Activated naive CD8-positive, alpha-beta T cell (primary cell): Measurements from ENCODE around the gene TNIP1.

Source experiments
- H3K27ac Mint-ChIP-seq: one replicate; pipeline ENCODE4 v1.8.0; 2021; ENCODE audit warnings: mixed read lengths
- H3K27me3 Mint-ChIP-seq: one replicate; pipeline ENCODE4 v1.8.0; 2021; ENCODE audit warnings: mixed read lengths
- H3K36me3 Mint-ChIP-seq: one replicate; pipeline ENCODE4 v1.8.0; 2021; ENCODE audit warnings: mixed read lengths
- H3K4me1 Mint-ChIP-seq: one replicate; pipeline ENCODE4 v1.8.0; 2021; ENCODE audit warnings: low read depth, mixed read lengths
- H3K4me3 Mint-ChIP-seq: one replicate; pipeline ENCODE4 v1.8.0; 2021; ENCODE audit warnings: mild to moderate bottlenecking, mixed read lengths
- H3K9me3 Mint-ChIP-seq: one replicate; pipeline ENCODE4 v1.8.0; 2021; ENCODE audit warnings: low read depth, mixed read lengths

Gene TNIP1

DNA sequence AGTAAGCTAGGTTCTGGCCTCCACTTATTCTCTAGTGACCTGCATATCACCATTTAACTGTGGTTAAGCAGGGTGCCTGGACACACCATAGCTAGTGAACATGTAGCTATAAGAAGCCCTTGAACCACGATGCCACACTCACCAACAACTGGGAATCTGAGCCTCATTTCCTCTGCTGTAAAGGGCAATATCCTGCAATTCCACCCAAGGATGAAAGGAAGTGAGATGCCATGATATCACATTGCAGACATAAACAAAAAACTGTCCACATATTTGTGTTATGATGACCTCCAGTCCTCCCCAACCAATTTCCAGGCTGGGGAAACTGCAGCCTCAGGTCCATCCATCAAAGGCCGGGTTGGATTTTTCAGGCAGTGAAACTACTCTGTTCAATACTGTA, 10.4 kb downstream of the TNIP1 start:
- Mint-ChIP-seq H3K27me3 (no peaks in the 10 kb centered on the region), H3K4me3 (no peak overlapping the region), H3K27ac (no peak overlapping the region), H3K4me1 (peaks cover 85% of the 10 kb centered on the region), H3K36me3 (peaks cover 2% of the 10 kb centered on the region), H3K9me3 (no peaks in the 10 kb centered on the region)

DNA sequence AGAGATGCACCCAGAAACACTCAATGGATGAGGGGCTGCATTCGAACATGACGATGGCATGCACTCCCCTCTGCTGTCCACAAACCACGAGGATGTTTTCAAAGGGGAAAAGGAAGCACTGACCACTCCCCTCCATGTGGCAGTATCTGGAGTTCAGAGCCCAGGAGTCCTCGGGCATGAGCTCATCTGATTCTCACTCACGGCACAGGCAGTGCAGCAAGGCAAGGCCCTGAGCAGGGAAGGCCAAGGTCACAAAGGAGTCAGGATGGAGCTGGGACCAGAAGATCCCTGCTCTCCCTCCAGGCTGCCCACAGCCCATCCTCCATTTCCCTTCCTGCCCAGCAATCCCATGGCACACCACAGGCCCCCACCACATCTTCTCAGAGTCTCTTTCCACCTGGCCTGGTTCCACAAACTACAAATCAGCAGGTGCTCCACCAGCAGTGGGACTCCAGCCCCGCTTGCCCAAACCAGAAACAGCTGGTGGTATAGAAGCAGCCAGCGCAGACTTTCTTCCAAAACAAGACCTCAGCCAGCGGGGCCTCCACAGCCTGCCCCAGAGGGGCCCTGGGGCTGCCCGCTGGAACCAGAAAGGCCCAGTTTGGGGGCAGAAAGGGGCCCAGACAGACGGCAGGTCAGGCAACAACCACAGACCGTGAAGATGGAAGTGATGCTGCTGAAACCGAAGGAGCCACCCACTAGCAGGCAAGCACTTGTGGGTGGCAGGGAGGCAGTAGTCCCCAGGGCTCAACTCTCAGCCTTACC, 12.2 kb downstream of the TNIP1 start:
- no peaks in the 10 kb centered on the region for H3K9me3 Mint-ChIP-seq
- peaks cover 2% of the 10 kb centered on the region for H3K36me3 Mint-ChIP-seq
- H3K27me3 Mint-ChIP-seq = no peaks in the 10 kb centered on the region
- peak overlapping the region; percentile 92 for H3K27ac Mint-ChIP-seq
- peak overlapping the region; percentile 70 for H3K4me3 Mint-ChIP-seq
- H3K4me1 Mint-ChIP-seq = peaks cover 84% of the 10 kb centered on the region

DNA sequence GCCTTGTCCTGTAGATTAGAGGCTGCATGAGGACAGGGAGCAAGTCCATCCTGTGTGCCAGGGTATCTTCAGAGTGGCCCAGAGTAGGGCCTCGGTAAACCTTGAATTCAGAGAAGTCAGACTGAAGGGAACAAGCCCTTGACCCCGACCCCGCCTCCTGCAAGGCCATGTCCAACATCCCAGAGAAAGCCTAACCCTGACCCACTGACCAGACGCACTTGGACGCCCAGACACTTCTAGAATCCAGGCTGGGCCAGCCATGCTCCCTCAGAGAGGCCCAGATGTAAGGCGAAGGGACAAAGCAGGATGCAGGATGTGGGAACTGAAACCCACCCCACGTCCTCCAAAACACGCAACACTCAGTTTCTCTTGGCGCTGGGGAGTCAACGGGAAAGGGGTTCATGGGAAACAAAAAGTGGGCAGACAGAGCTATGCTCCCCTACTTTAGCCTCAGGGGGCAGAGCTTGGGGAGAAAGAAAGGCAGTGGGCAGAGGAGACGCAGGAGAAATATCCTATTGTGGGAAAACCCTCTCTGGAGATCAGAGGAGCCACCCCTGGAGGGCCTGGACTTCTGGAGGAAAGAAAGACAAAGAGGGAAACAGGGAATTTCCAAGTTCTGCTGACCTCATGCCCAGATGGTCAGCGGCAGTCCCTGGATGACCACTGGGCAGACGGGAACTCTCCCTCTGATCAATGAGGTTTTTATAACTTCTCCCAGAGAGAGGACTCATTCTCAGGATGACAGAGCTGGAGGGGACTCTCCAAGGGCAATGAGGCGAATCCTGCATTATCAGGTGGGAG, 13.0 kb downstream of the TNIP1 start:
- H3K4me1 Mint-ChIP-seq = peaks cover 91% of the 10 kb centered on the region
- H3K36me3 Mint-ChIP-seq = peaks cover 2% of the 10 kb centered on the region
- peak overlapping the region; percentile 92 for H3K27ac Mint-ChIP-seq
- no peaks in the 10 kb centered on the region for H3K9me3 Mint-ChIP-seq
- peak overlapping the region; percentile 38 for H3K4me3 Mint-ChIP-seq
- H3K27me3 Mint-ChIP-seq = no peaks in the 10 kb centered on the region

DNA sequence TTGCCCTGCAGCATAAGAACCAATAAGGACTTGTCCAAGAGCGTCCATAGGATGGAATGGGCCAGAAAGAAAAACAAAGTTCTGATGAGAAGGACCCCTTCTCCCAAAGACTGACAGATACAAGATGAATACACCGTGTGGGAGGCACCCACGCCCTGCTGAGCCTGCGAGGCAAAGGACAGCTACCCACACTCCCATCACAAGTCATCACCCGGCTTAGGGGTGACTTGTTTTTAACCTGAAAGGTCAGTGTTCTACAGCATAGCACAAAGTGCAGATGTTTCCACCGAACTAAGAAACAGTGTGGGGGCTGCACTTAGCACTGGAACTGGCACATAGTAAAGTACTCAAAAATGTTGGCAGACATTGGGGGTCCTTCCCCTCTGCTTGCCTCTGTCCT, 13.9 kb downstream of the TNIP1 start:
- H3K27ac Mint-ChIP-seq = peak overlapping the region; percentile 92
- peaks cover 83% of the 10 kb centered on the region for H3K4me1 Mint-ChIP-seq
- peak overlapping the region; percentile 38 for H3K4me3 Mint-ChIP-seq

DNA sequence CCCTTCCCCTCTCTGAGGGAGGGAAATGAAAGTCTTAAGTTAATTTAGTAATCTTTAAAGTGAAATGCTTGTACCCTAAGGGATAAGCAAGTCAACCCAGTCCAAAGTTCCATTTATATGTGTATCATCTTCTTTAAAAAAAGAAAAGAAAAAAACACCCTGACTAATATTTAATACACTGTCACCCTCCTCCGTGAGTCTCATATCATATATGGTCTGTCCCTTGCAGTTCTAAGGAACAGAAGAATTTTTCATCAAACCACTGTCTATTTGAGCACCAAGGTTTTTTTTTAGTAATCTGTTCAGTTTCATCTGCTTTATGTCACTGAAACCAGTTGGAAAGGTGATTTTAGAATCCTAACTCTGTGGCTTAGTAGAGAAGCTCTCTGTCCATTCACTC, 15.2 kb downstream of the TNIP1 start:
- Mint-ChIP-seq H3K27ac (peak overlapping the region; percentile 92), H3K9me3 (no peaks in the 10 kb centered on the region), H3K27me3 (no peaks in the 10 kb centered on the region), H3K36me3 (peaks cover 5% of the 10 kb centered on the region), H3K4me1 (peaks cover 81% of the 10 kb centered on the region), H3K4me3 (peak overlapping the region; percentile 5)

More for the DNA sequence above, 13.9 kb downstream of the TNIP1 start:
- no peaks in the 10 kb centered on the region for H3K9me3 Mint-ChIP-seq
- peaks cover 2% of the 10 kb centered on the region for H3K36me3 Mint-ChIP-seq
- H3K27me3 Mint-ChIP-seq = no peaks in the 10 kb centered on the region

DNA sequence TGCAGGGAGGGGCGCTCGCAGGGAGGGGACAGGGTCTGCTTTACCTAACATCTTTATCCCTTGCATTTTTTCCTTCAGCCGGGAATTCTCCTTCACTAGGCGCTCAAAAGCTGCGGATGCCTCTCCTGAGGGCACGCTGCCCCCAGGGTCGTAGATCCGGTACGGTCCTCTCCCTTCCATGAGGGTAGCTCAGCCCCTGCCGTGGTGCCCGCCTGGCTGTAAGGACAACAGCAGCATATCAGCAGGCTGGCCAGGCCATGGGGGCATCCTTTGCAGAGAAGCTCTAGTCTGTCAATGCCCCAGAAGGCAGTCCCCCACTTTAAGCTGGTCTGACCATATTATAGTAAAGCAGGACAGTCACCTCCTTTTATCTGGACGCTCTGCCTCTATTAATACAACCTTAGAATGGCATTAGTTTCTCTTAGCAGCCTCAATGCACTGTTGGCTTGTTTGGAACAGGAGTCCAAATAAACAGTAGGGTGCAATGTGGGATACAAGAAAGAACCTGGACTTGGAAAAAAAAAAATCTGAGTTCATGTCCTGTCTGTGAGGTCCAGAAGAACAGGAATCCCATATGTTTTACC, 15.8 kb downstream of the TNIP1 start:
- Mint-ChIP-seq H3K4me3 (no peak overlapping the region), H3K4me1 (peaks cover 81% of the 10 kb centered on the region), H3K27me3 (no peaks in the 10 kb centered on the region), H3K36me3 (peaks cover 5% of the 10 kb centered on the region), H3K27ac (peak overlapping the region; percentile 92), H3K9me3 (no peaks in the 10 kb centered on the region)

DNA sequence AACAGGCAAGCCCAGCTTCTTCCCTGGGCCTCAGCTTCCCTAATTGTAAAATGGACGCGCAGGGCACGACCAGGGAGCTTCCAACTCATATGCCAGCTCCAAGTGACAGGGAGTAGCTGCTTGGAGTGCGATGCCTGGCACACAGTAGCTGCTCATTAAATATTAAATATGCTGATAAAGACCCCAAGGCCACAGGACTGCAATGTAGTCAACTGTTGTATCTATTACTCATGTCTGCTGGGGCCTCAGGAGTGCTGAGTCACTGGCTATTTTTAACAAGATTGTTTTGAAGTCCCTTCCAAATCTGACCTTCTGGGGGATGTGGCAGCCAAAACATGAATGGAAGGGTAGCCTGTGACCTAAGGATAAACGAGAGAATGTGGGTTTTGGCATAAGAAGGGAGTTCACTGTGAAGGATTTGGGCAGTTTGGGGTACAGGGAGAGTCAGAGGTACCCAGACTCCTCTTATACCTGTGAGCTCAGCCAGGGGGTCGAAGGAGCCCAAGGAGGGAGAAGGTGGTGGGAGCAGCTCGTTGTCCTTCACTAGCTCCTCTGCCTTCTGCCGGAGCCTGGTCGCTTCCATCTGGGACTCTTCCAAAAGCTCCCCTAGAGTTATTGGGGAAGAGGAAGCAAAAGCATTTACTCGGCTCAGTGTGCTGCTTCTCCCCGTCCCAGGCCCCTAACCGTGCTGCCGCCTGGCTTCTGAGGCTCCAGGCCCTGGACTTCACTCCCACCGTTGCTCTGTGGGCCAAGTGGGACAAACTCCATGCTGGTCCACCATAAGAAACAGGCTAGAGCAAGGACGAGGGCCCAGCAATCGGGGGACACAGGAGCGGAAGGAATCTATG, 17.5 kb downstream of the TNIP1 start:
- no peaks in the 10 kb centered on the region for H3K9me3 Mint-ChIP-seq
- peaks cover 76% of the 10 kb centered on the region for H3K4me1 Mint-ChIP-seq
- H3K36me3 Mint-ChIP-seq = peaks cover 7% of the 10 kb centered on the region
- H3K27me3 Mint-ChIP-seq = no peaks in the 10 kb centered on the region
- H3K4me3 Mint-ChIP-seq = peak overlapping the region; percentile 1
- peak overlapping the region; percentile 87 for H3K27ac Mint-ChIP-seq

DNA sequence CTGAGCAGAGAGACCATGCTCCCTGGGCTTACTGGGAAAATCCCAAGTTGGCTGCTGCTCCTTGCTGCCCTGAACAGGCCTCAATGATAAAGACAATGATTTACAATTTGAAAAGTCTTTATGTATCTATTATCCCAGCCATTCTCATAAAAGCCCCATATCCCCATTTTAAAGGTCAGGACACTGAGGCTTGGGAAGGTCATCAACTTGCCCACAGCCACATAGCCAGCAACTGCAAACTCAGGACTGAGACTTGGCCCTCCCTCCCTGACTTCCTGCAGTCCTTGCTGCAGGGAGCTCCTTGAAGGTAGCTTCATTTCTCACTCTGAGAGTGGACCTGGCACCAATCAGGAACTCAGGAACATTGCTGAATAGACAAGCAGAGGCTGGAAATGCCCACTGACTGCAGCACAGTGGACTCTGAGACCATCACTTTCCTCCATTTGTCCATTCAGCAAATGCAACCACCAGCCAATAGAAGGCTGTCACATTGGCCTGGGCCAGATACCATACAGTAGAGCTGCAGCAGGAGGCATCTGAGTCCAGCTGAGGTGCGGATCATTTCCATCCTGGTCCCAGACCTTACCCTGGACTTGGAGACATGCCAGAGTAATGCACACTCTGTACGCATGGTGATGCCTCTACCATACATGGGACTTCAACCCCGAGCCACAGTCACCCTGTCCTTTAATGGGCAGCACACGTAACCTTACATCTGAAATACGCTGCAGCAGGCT, 18.3 kb downstream of the TNIP1 start:
- no peak overlapping the region for H3K4me3 Mint-ChIP-seq
- H3K36me3 Mint-ChIP-seq = peaks cover 7% of the 10 kb centered on the region
- no peaks in the 10 kb centered on the region for H3K27me3 Mint-ChIP-seq
- H3K27ac Mint-ChIP-seq = peak overlapping the region; percentile 87
- H3K9me3 Mint-ChIP-seq = no peaks in the 10 kb centered on the region
- peaks cover 68% of the 10 kb centered on the region for H3K4me1 Mint-ChIP-seq

DNA sequence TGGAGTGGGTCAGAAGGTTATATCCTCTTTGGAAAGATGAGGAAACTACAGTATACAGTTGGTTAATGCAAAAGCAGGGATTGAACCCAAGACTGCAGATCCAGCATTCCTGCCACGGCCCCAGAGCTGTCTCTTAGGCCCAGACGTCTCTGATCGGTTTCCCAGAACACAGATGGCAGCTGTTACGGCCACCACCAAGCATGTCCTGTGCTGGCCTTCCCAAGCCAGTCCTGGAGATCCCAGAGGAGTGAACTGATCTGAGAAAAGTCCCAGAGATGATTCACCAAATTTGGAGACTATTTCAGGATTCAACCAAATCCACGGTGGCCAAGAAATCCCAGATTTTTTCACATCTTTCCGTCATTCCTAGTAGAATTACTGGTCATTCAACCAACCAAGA, 20.1 kb downstream of the TNIP1 start:
- no peaks in the 10 kb centered on the region for H3K27me3 Mint-ChIP-seq

DNA sequence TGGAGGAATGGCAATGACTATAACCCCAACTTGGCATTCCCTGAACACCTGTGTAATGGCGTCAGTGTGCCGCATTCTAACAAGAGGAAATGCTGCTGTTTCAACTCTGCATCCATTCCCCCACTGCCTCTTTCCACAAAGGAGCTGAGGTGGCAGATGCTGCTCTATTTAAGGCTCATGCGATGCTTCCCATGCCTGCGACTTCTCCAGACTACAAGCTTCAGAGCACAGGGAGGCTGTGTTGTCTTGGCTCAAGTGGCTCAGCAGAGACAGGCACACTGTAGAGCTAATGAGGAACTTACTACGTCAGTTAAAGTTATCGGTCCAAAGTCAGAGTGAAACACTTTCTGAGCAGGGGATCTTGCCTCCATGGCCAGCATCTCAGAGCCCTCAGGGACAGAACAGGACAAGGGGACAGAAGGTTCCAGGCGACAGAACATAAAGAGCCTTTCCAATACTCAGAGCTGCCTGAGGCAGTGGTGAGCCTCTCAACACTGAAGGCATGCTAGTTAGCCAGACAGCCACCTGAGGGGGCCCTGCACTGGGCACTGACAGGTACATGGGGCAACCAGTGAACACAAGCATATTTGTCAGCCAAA, 21.8 kb downstream of the TNIP1 start:
- Mint-ChIP-seq H3K4me1 (peaks cover 39% of the 10 kb centered on the region), H3K27me3 (no peaks in the 10 kb centered on the region)

More for the DNA sequence above, 20.1 kb downstream of the TNIP1 start:
- Mint-ChIP-seq H3K36me3 (peaks cover 11% of the 10 kb centered on the region), H3K27ac (peak overlapping the region; percentile 95), H3K4me3 (no peak overlapping the region), H3K4me1 (peaks cover 49% of the 10 kb centered on the region), H3K9me3 (no peaks in the 10 kb centered on the region)

DNA sequence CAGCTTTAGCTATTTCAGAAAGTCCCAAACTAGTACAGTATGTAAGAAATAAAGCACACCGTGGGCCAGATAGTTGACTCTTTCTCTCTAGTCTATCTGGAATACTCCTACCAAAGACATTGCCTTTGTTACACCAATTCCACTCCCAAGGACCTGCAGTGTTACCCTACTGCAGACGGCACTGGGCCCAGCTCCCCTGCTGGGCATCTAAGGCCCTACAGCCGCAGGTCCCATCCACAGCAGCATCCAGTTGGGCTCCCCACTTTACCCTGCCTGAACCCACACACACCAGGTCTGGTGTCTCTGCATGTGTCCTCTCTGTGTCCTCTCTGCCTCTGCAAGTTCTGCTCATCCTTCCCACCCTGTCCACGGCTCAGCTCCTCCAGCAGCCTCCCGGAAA, 22.5 kb downstream of the TNIP1 start:
- H3K36me3 Mint-ChIP-seq = peaks cover 11% of the 10 kb centered on the region
- no peaks in the 10 kb centered on the region for H3K9me3 Mint-ChIP-seq
- no peaks in the 10 kb centered on the region for H3K27me3 Mint-ChIP-seq
- no peak overlapping the region for H3K4me3 Mint-ChIP-seq
- peaks cover 33% of the 10 kb centered on the region for H3K4me1 Mint-ChIP-seq
- no peak overlapping the region for H3K27ac Mint-ChIP-seq

More for the DNA sequence above, 21.8 kb downstream of the TNIP1 start:
- H3K27ac Mint-ChIP-seq = peak overlapping the region; percentile 95
- no peak overlapping the region for H3K4me3 Mint-ChIP-seq
- H3K36me3 Mint-ChIP-seq = peaks cover 11% of the 10 kb centered on the region
- no peaks in the 10 kb centered on the region for H3K9me3 Mint-ChIP-seq

DNA sequence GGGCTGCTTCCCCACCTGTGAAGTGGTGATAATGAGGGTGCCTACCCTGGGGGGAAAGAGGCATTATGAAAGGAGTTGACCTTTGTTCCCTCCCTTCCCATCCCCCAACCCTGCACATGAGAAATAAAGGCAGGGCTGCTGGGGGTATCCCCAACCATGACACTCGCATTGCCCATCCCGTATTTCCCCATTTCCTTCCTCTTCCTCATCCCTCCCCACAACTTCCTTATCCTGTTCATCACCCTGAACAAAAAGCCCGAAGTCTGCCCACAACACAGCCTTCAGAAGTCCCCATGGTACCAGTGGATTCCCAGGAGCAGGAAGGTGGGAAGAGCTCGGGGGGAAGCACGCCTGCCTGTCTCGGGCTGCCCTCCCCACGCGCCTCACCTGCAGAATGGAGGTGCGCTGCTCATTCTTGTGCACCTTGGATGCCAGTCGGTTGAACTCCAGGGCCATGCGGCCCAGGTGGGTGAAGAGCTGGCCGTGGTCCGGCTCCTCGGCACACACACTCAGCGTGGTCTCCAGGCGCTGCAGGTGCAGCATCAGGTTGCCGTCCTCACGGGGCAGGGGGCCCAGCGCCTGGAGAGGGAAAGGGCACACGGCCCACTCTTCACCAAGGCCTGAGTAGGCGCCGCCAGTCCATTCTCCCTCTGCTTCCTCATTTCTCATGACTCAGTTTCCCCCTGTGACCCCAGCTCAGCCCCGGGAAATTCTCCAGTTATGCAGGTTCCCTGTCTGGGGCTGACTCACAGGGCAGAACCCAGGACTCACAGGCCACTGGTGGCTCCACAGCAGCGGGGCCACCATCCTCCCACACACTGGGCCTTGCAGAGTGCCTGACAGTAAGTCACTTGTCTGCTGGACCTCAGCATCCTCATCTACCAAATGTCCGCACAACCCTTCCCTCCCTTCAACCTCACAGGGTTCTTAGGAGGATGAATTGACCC, 24.2 kb downstream of the TNIP1 start:
- H3K4me1 Mint-ChIP-seq = peaks cover 33% of the 10 kb centered on the region
- no peaks in the 10 kb centered on the region for H3K9me3 Mint-ChIP-seq
- peaks cover 9% of the 10 kb centered on the region for H3K36me3 Mint-ChIP-seq
- no peak overlapping the region for H3K4me3 Mint-ChIP-seq
- H3K27me3 Mint-ChIP-seq = no peaks in the 10 kb centered on the region
- no peak overlapping the region for H3K27ac Mint-ChIP-seq

DNA sequence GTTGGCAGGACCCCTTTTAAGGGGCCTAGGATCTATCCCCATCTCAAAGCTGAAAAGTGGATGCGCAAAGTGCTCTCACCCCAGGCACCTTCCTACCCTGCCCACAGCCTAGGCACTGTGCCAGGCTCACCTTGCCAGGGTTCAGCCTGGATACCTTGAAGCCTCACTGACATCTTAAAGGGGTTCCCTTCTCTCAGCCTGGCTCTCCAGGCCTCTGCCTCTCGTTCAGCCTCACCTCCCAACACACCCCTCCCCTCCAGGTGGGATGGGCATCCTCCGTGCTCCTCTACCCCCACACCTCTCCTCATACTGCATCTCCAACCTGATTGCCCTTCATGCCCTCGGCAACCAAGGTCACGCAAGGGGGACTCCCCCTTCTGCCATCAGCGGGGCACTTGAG, 25.5 kb downstream of the TNIP1 start:
- H3K36me3 Mint-ChIP-seq = peaks cover 11% of the 10 kb centered on the region
- H3K4me1 Mint-ChIP-seq = peaks cover 23% of the 10 kb centered on the region
- H3K27ac Mint-ChIP-seq = no peak overlapping the region
- H3K27me3 Mint-ChIP-seq = no peaks in the 10 kb centered on the region
- no peaks in the 10 kb centered on the region for H3K9me3 Mint-ChIP-seq
- no peak overlapping the region for H3K4me3 Mint-ChIP-seq
